GM19397 (cell line): ENCODE results near the gene RGPD8.
"Not testable (repeated sequence)": the region's sequence is repeated elsewhere in the genome, so short reads cannot be mapped to it uniquely, and the experiment has no call there.

ENCODE experiments used
- ATAC-seq: cut with Tn5 transposase; IDR thresholded peaks from one replicate; pipeline ENCODE4 v1.9.1; 2021; ENCODE audit warnings: mild to moderate bottlenecking, moderate library complexity; ENCODE audit not compliant: unreplicated experiment

RGPD8 gene

GRCh38 chr2:112433480-112433879 lies at the start of gene RGPD8:
Gene RGPD8 (minus strand): TSS chr2:112433645. CDS start chr2:112433453, 192 bp downstream.
- ATAC-seq = peak; percentile 98

- no peak for ATAC-seq
Measured at GRCh38 chr2:112483042-112483473, 49.6 kb upstream of the RGPD8 start.

GRCh38 chr2:112482309-112483041 lies 49.0 kb upstream of the RGPD8 start:
- ATAC-seq = peak; percentile 19

GRCh38 chr2:112481528-112482233 lies 48.2 kb upstream of the RGPD8 start, which contains the start of gene TTL:
Gene TTL (plus strand): TSS chr2:112482156. CDS start chr2:112482345, 189 bp downstream.
- ATAC-seq = peak; percentile 82

- peak; percentile 49 for ATAC-seq
Measured at GRCh38 chr2:112481050-112481527, 47.6 kb upstream of the RGPD8 start.

GRCh38 chr2:112480530-112481049 lies 47.1 kb upstream of the RGPD8 start:
- no peak for ATAC-seq

- ATAC-seq = no peak
Measured at GRCh38 chr2:112476434-112476833, 43.0 kb upstream of the RGPD8 start.

- ATAC-seq = no peak
Measured at GRCh38 chr2:112474844-112475486, 41.5 kb upstream of the RGPD8 start.

GRCh38 chr2:112472547-112473263 lies 39.3 kb upstream of the RGPD8 start:
- ATAC-seq = no peak

- no peak for ATAC-seq
Measured at GRCh38 chr2:112465382-112465781, 31.9 kb upstream of the RGPD8 start.

- ATAC-seq = no peak
Measured at GRCh38 chr2:112463256-112463655, 29.8 kb upstream of the RGPD8 start.

- no peak for ATAC-seq
Measured at GRCh38 chr2:112462178-112462577, 28.7 kb upstream of the RGPD8 start.

- ATAC-seq = no peak
Measured at GRCh38 chr2:112459372-112459771, 25.9 kb upstream of the RGPD8 start.

- no peak for ATAC-seq
Measured at GRCh38 chr2:112454586-112454985, 21.1 kb upstream of the RGPD8 start.

- ATAC-seq = no peak
Measured at GRCh38 chr2:112451317-112451716, 17.9 kb upstream of the RGPD8 start.

- no peak for ATAC-seq
Measured at GRCh38 chr2:112449854-112450253, 16.4 kb upstream of the RGPD8 start.

- ATAC-seq = not testable (repeated sequence)
Measured at GRCh38 chr2:112444256-112444655, 10.8 kb upstream of the RGPD8 start.

GRCh38 chr2:112438603-112439261 lies 5.3 kb upstream of the RGPD8 start:
- not testable (repeated sequence) for ATAC-seq

GRCh38 chr2:112437405-112437831 lies 4.0 kb upstream of the RGPD8 start:
- not testable (repeated sequence) for ATAC-seq

- ATAC-seq = not testable (repeated sequence)
Measured at GRCh38 chr2:112436993-112437392, 3.5 kb upstream of the RGPD8 start.
